Measurements from ENCODE around the gene SND1. TPM values are rescaled to one million over a fixed set of nuclear protein-coding genes. Genes with fewer than 3 reads are reported as not detected.
A peak's percentile ranks its signal among the peaks of the same experiment; 100 is the strongest.
"Not testable (repeated sequence)": the region's sequence is repeated elsewhere in the genome, so short reads cannot be mapped to it uniquely, and the experiment has no call there.

SND1 gene
- total RNA-seq, 4 donors from 2014 or later, result 64.3 to 77.0 (median 70.4) TPM

- 0 to 15% methylated on average over 4 to 32 of the region's 59 CpGs for WGBS, 2 donors (ENCODE audit: low coverage in 1 of 2)
- Histone ChIP-seq H3K4me3 (peak overlapping the region in 3 of 4 donors; percentile 9 to 47 (median 26)), H3K27ac (no peak overlapping the region), H3K36me3 (no peaks in the 10 kb centered on the region), H3K9me3 (no peaks in the 10 kb centered on the region), H3K4me1 (peaks cover 0 to 13% (median 11%) of the 10 kb centered on the region in 4 donors), H3K27me3 (peaks cover 49% of the 10 kb centered on the region)
- in situ Hi-C loops (cut with MboI; ENCODE audit: low pct_ligation_motif_present in 1 of 4, low pct_unique_long_range_greater_than_20kb in 1 of 4, low sequenced_read_pairs in 3 of 4), result no loop called here
- DNase-seq, result no peak
- TF ChIP-seq EP300 (IDR thresholded peaks at IDR 0.05; ENCODE audit: low read depth) (no peak), CTCF (IDR thresholded peaks at IDR 0.05) (no peak), POLR2A (IDR thresholded peaks at IDR 0.05) (no peak), POLR2AphosphoS5 (IDR thresholded peaks at IDR 0.05) (no peak)
- intact Hi-C loops (cut with DNase I; ENCODE audit: low total_unique reads), result no loop called here
Observed at GRCh38 chr7:128104108-128104742, 452.2 kb downstream of the SND1 start.

DNA sequence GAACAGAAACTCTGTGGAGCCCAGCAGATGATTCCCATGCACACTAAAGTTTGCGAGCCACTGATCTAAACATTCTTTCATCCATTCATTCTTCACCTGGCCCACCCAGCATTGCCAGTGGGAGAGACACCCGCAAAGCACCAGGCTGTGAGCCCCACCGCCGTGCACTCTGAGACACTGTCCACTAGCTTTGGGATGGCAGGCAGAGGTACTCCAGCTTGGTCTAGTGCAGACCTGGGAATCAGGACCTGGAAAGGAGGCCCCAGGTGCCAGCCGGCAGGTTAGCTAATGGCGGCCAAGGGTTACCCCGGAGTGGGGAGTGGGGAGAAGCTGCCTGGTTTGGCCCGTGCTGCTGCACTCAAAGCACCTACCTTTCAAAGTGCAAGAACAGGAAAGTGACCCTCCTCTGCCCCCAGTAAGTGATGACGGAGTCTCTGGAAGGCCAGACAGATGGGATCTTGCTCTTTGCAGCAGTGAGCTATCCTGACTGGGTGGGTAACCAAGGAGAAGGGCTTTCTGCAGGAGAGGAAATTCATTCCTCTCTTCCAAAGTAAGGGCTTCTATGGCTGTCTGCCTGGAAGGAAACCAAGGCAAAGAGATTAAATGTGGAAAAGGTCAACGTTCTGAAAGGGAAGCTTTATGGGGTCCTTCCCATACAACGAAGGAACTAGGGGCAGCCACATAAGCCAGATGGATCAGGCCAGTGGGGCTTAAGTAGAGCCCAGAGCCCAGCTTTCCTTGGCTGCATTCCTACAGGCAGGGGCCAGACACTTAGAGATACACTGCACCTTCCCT lies 453.4 kb downstream of the SND1 start:
- intact Hi-C loops (cut with DNase I; ENCODE audit: low total_unique reads) (no loop called here), in situ Hi-C loops (cut with MboI; ENCODE audit: low pct_ligation_motif_present in 1 of 4, low pct_unique_long_range_greater_than_20kb in 1 of 4, low sequenced_read_pairs in 3 of 4) (no loop called here)
- TF ChIP-seq CTCF (IDR thresholded peaks at IDR 0.05) (no peak), EP300 (IDR thresholded peaks at IDR 0.05; ENCODE audit: low read depth) (no peak), POLR2A (IDR thresholded peaks at IDR 0.05) (no peak), POLR2AphosphoS5 (IDR thresholded peaks at IDR 0.05) (no peak)
- Histone ChIP-seq H3K27me3 (peaks cover 49% of the 10 kb centered on the region), H3K9me3 (no peaks in the 10 kb centered on the region), H3K4me3 (no peak overlapping the region), H3K27ac (no peak overlapping the region), H3K36me3 (no peaks in the 10 kb centered on the region), H3K4me1 (peaks cover 0 to 13% (median 11%) of the 10 kb centered on the region in 4 donors)
- DNase-seq, result no peak
- WGBS, 2 donors (ENCODE audit: low coverage in 1 of 2), result 20 to 81% methylated on average over 1 to 11 of the region's 11 CpGs

DNA sequence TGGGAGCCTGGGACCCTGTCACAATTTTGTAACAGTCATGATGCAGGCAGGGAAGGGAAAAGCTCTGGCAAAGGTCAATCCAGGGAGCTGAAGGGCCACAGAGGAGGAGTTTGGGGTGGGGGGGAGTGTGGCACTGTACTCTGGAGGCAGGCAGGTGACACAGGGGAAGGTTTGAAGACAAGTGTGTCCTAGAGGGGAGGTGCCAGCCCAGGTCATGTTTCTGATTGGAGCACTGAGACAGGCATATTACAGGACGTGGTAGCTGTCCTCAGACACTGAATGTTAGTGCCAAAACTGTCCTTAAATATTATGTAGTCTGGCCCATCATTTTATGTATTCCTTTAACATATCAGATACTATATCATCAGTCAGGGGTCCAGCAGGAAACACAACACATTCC lies 454.8 kb downstream of the SND1 start:
- H3K27me3 ChIP-seq, result peaks cover 49% of the 10 kb centered on the region
- in situ Hi-C loops (cut with MboI; ENCODE audit: low pct_ligation_motif_present in 1 of 4, low pct_unique_long_range_greater_than_20kb in 1 of 4, low sequenced_read_pairs in 3 of 4), result no loop called here

DNA sequence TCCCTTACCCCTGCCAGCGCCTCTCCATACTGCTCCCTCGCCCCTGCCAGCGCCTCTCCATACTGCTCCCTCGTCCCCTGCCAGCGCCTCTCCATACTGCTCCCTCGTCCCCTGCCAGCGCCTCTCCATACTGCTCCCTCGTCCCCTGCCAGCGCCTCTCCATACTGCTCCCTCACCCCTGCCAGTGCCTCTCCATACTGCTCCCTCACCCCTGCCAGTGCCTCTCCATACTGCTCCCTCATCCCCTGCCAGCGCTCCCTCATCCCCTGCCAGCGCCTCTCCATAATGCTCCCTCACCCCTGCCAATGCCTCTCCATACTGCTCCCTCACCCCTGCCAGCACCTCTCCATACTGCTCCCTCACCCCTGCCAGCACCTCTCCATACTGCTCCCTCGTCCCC lies 455.5 kb downstream of the SND1 start:
- DNase-seq; H3K9me3 ChIP-seq; H3K27ac ChIP-seq; H3K4me3 ChIP-seq; in situ Hi-C loops (cut with MboI; ENCODE audit: low pct_ligation_motif_present in 1 of 4, low pct_unique_long_range_greater_than_20kb in 1 of 4, low sequenced_read_pairs in 3 of 4); intact Hi-C loops (cut with DNase I; ENCODE audit: low total_unique reads); H3K36me3 ChIP-seq: not testable (repeated sequence)
- Histone ChIP-seq H3K27me3 (peaks cover 43% of the 10 kb centered on the region), H3K4me1 (peaks cover 0 to 13% (median 11%) of the 10 kb centered on the region in 4 donors)
- WGBS, 2 donors (ENCODE audit: low coverage in 1 of 2), result 84% methylated on average over 12 of the region's 12 CpGs; no CpG with 5 or more reads in 1 of the 2 donors

More for the DNA sequence above, 454.8 kb downstream of the SND1 start:
- DNase-seq, result no peak
- intact Hi-C loops (cut with DNase I; ENCODE audit: low total_unique reads), result no loop called here
- no peak overlapping the region for H3K4me3 ChIP-seq
- no peak for TF ChIP-seq EP300 (IDR thresholded peaks at IDR 0.05; ENCODE audit: low read depth)
- WGBS, 2 donors (ENCODE audit: low coverage in 1 of 2), result 20% methylated on average over 1 of the region's 1 CpG; no CpG with 5 or more reads in 1 of the 2 donors
- H3K27ac ChIP-seq, result no peak overlapping the region
- no peaks in the 10 kb centered on the region for H3K36me3 ChIP-seq
- peaks cover 0 to 13% (median 11%) of the 10 kb centered on the region in 4 donors for H3K4me1 ChIP-seq
- H3K9me3 ChIP-seq, result no peaks in the 10 kb centered on the region

GRCh38 chr7:128108129-128108528 lies 456.1 kb downstream of the SND1 start:
- DNase-seq, result no peak

More at GRCh38 chr7:128108129-128108528, 456.1 kb downstream of the SND1 start:
- Histone ChIP-seq H3K9me3 (no peaks in the 10 kb centered on the region), H3K27ac (no peak overlapping the region), H3K4me3 (no peak overlapping the region), H3K4me1 (peaks cover 0 to 13% (median 11%) of the 10 kb centered on the region in 4 donors), H3K36me3 (no peaks in the 10 kb centered on the region), H3K27me3 (peaks cover 38% of the 10 kb centered on the region)
- in situ Hi-C loops (cut with MboI; ENCODE audit: low pct_ligation_motif_present in 1 of 4, low pct_unique_long_range_greater_than_20kb in 1 of 4, low sequenced_read_pairs in 3 of 4) (no loop called here), intact Hi-C loops (cut with DNase I; ENCODE audit: low total_unique reads) (no loop called here)
- WGBS, 2 donors (ENCODE audit: low coverage in 1 of 2), result 0 to 76% methylated on average over 1 to 6 of the region's 7 CpGs
- TF ChIP-seq CTCF (IDR thresholded peaks at IDR 0.05) (no peak), POLR2A (IDR thresholded peaks at IDR 0.05) (no peak), POLR2AphosphoS5 (IDR thresholded peaks at IDR 0.05) (no peak), EP300 (IDR thresholded peaks at IDR 0.05; ENCODE audit: low read depth) (no peak)

Measured in transverse colon (tissue), 4 donors.